HCT116 (cell line): ENCODE results near the gene RPUSD3. TPM values are rescaled to one million over a fixed set of nuclear protein-coding genes. Genes with fewer than 3 reads are reported as not detected.

Source experiments
- ATAC-seq: fragments of 200-7000 bp; cut with Tn5 transposase; 2 replicates; pipeline ENCODE4 v1.9.1; 2020; ENCODE audit warnings: mild to moderate bottlenecking, moderate library complexity
- BruUV-seq: library from RNA; stranded (reverse); fragments of 400-500 nt; replicated peaks from 2 replicates; lab custom pipeline; 2021; lab: Mats Ljungman, UMichigan
- CTCF ChIA-PET: fragments of 300-600 bp; sonication (Branson Sonifier 250); formaldehyde crosslinking; loops from one replicate; lab custom pipeline; 2021; ENCODE audit warnings: antibody characterized with exemption; lab: Charles Lee
- POLR2A ChIA-PET: fragments of 300-600, 350-600 bp; sonication (Branson Sonifier 250); formaldehyde crosslinking; loops from one replicate; lab custom pipeline; 2021; ENCODE audit warnings: antibody characterized with exemption; lab: Charles Lee
- RAD21 ChIA-PET, 2 experiments: fragments of 300-600 bp; sonication (Branson Sonifier 250); formaldehyde crosslinking; loops; one replicate each; lab custom pipeline; 2023; ENCODE audit warnings: low total read pairs in 2 of 2; ENCODE audit not compliant: uncharacterized antibody in 2 of 2, unreplicated experiment in 2 of 2, low non-redundant PET in 1 of 2; lab: Charles Lee
- DNase-seq: peaks from one replicate; pipeline ENCODE4 v3.0.0-alpha.2; 2010; ENCODE audit warnings: low read depth, low spot score
- H2AFZ ChIP-seq: fragments of 200-600 bp; shearing (Covaris generic), sonication (generic); 2 replicates; pipeline ENCODE4 v1.6.1; 2017; ENCODE audit warnings: low read depth, mixed run types, mixed read lengths, antibody characterized with exemption, low read length; ENCODE audit not compliant: poor library complexity, severe bottlenecking
- H3K27ac ChIP-seq: 2 replicates; pipeline ENCODE4 v1.5.1; 2012; ENCODE audit warnings: low read depth, low read length
- H3K27me3 ChIP-seq: fragments of 200-600 bp; sonication (generic); 2 replicates; pipeline ENCODE4 v1.6.1; 2016; ENCODE audit warnings: mixed run types, low read length, mixed read lengths; ENCODE audit not compliant: insufficient read depth
- H3K36me3 ChIP-seq, 2 experiments: fragments of 200-500 bp in 1 of 2; fragments of 200-600 bp in 1 of 2; sonication (Bioruptor generic) in 1 of 2; sonication (generic) in 1 of 2; 2 replicates each; pipeline versions ENCODE4 v1.5.1 to v1.6.1; 2014 to 2016; ENCODE audit warnings: low read length in 2 of 2, inconsistent platforms in 1 of 2, mixed read lengths in 1 of 2, mixed run types in 1 of 2; ENCODE audit not compliant: insufficient read depth in 2 of 2, control insufficient read depth in 1 of 2
- H3K4me1 ChIP-seq, 2 experiments: fragments of 200-600 bp in 1 of 2; sonication (generic) in 1 of 2; 2 replicates each; pipeline versions ENCODE4 v1.5.1 to v1.6.1; 2012 to 2017; ENCODE audit warnings: low read length in 2 of 2, inconsistent platforms in 1 of 2, mild to moderate bottlenecking in 1 of 2, mixed read lengths in 1 of 2, mixed run types in 1 of 2, moderate library complexity in 1 of 2; ENCODE audit not compliant: insufficient read depth in 2 of 2, control insufficient read depth in 1 of 2
- H3K4me2 ChIP-seq: fragments of 200-600 bp; sonication (generic); 2 replicates; pipeline ENCODE4 v1.6.1; 2017; ENCODE audit warnings: mixed run types, low read length, mixed read lengths
- H3K4me3 ChIP-seq, 2 experiments: fragments of 200-600 bp in 1 of 2; sonication (generic) in 1 of 2; replicated peaks in 1 of 2; 2 replicates each; pipeline ENCODE4 v1.5.1; 2011 to 2016; ENCODE audit warnings: low read length in 2 of 2, control low read depth in 1 of 2, low read depth in 1 of 2, mild to moderate bottlenecking in 1 of 2, mixed read lengths in 1 of 2, mixed run types in 1 of 2
- H3K79me2 ChIP-seq: fragments of 200-600 bp; sonication (generic); 2 replicates; pipeline ENCODE4 v1.6.1; 2017; ENCODE audit warnings: mild to moderate bottlenecking, mixed run types, low read length, moderate library complexity, mixed read lengths; ENCODE audit not compliant: insufficient read depth
- H3K9ac ChIP-seq: fragments of 200-600 bp; sonication (generic); 2 replicates; pipeline ENCODE4 v1.6.1; 2016; ENCODE audit warnings: low read length, mixed read lengths
- H3K9me2 ChIP-seq: fragments of 200-600 bp; sonication (generic), shearing (Covaris generic); 2 replicates; pipeline ENCODE4 v1.6.1; 2017; ENCODE audit warnings: mixed run types, mild to moderate bottlenecking, moderate library complexity; ENCODE audit not compliant: insufficient read depth
- H3K9me3 ChIP-seq, 2 experiments: fragments of 200-500 bp in 1 of 2; fragments of 200-600 bp in 1 of 2; sonication (Bioruptor generic) in 1 of 2; sonication (generic) in 1 of 2; 2 replicates each; pipeline ENCODE4 v1.6.1; 2014 to 2017; ENCODE audit warnings: low read length in 2 of 2, mixed read lengths in 2 of 2, inconsistent platforms in 1 of 2, low read depth in 1 of 2, mild to moderate bottlenecking in 1 of 2, mixed run types in 1 of 2, moderate library complexity in 1 of 2; ENCODE audit not compliant: control insufficient read depth in 1 of 2, insufficient read depth in 1 of 2
- H4K20me1 ChIP-seq: fragments of 200-600 bp; sonication (generic), shearing (Covaris generic); 2 replicates; pipeline ENCODE4 v1.6.1; 2017; ENCODE audit warnings: mixed run types, mild to moderate bottlenecking, moderate library complexity; ENCODE audit not compliant: insufficient read depth
- EZH2 ChIP-seq: fragments of 200-600 bp; sonication (generic); IDR thresholded peaks from 2 replicates; pipeline ENCODE4 v1.6.1; 2017; ENCODE audit warnings: antibody characterized with exemption, mixed run types
- RAD21 ChIP-seq: IDR thresholded peaks from 2 replicates; pipeline ENCODE4 v1.6.1; 2012; ENCODE audit warnings: low read depth, mild to moderate bottlenecking
- intact Hi-C: fragments of 100-400 bp; cut with micrococcal nuclease; formaldehyde crosslinking; loops from 2 replicates; pipeline ENCODE4 v1.10.0; 2022
- total RNA-seq: library from RNA; stranded (reverse); gene quantifications from one replicate; pipeline ENCODE4 v1.2.1, GENCODE V29; 2021; ENCODE audit not compliant: unreplicated experiment
- TF ChIP-seq, protein P1 (sequence below): IDR thresholded peaks from 2 replicates; pipeline ENCODE4 v1.6.1; 2011; ENCODE audit warnings: mild to moderate bottlenecking, low read length, moderate library complexity; ENCODE audit not compliant: insufficient replicate concordance; ENCODE audit errors: extremely low read depth
- TF ChIP-seq, protein P2 (sequence below): IDR thresholded peaks from 2 replicates; pipeline ENCODE4 v1.6.1; 2012
- TF ChIP-seq, protein P3 (sequence below), 3 experiments: fragments of 200-600 bp in 1 of 3; sonication (generic) in 1 of 3; IDR thresholded peaks in 2 of 3; conservative IDR thresholded peaks in 1 of 3; 2 replicates each; pipeline ENCODE4 v1.5.1; 2012 to 2017; ENCODE audit warnings: low read depth in 2 of 3, low read length in 2 of 3, antibody characterized with exemption in 1 of 3, borderline replicate concordance in 1 of 3, control low read depth in 1 of 3, mild to moderate bottlenecking in 1 of 3, mixed read lengths in 1 of 3, mixed run types in 1 of 3, moderate library complexity in 1 of 3; ENCODE audit not compliant: insufficient read depth in 1 of 3

RPUSD3 gene
- total RNA-seq, 1 experiment from 2014 or later = 58.0 TPM

DNA sequence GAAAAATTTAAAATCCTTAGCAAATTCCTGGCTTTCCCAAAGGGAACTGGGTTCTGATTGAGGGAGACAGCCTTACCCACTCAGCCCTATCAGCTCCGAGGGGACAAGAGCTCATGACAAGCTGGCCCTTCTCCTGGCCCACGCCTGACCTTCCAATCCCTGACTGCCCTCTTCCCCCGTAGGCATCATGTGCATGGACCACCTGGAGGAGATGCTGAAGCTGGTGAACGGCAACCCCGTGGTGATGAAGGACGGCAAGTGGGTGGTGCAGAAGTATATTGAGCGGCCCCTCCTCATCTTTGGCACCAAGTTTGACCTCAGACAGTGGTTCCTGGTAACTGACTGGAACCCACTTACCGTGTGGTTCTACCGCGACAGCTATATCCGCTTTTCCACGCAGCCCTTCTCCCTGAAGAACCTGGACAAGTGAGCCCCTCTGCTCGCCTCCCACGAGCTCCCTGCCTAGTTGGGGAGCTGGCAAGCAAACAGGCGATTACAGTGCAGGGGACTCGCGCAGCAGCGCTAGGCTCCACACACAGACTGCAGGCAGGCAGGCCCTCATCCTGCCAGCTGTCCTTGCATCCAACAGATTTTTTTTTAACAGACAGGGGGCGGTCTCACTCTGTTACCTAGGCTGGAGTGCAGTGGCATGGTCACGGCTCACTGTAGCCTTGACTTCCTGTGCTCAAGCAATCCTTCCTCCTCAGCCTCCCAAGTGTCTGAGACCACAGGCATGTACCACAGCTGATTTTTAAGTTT lies 16.8 kb downstream of the RPUSD3 start:
- Histone ChIP-seq H3K4me1 (no peaks in the 10 kb centered on the region), H3K27me3 (no peaks in the 10 kb centered on the region), H3K9me3 (no peaks in the 10 kb centered on the region), H4K20me1 (no peaks in the 10 kb centered on the region), H3K79me2 (no peaks in the 10 kb centered on the region), H3K4me3 (no peak overlapping the region), H3K4me2 (no peak overlapping the region), H3K9me2 (no peaks in the 10 kb centered on the region)
- CTCF ChIA-PET = interaction anchor here (0.7 to 2.1 kb wide), 2 partner anchors 111 to 119 kb away, joined by 3 to 7 read pairs; no protein-coding TSS in a partner anchor
- DNase-seq = no peak
- BruUV-seq = no TSS peak
- TF ChIP-seq, protein P1, sequence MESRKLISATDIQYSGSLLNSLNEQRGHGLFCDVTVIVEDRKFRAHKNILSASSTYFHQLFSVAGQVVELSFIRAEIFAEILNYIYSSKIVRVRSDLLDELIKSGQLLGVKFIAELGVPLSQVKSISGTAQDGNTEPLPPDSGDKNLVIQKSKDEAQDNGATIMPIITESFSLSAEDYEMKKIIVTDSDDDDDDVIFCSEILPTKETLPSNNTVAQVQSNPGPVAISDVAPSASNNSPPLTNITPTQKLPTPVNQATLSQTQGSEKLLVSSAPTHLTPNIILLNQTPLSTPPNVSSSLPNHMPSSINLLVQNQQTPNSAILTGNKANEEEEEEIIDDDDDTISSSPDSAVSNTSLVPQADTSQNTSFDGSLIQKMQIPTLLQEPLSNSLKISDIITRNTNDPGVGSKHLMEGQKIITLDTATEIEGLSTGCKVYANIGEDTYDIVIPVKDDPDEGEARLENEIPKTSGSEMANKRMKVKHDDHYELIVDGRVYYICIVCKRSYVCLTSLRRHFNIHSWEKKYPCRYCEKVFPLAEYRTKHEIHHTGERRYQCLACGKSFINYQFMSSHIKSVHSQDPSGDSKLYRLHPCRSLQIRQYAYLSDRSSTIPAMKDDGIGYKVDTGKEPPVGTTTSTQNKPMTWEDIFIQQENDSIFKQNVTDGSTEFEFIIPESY = no peak
- no peak for TF ChIP-seq EZH2
- peak; percentile 60 for TF ChIP-seq RAD21
- TF ChIP-seq, protein P2, sequence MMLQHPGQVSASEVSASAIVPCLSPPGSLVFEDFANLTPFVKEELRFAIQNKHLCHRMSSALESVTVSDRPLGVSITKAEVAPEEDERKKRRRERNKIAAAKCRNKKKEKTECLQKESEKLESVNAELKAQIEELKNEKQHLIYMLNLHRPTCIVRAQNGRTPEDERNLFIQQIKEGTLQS = no peak
- TF ChIP-seq, protein P3, sequence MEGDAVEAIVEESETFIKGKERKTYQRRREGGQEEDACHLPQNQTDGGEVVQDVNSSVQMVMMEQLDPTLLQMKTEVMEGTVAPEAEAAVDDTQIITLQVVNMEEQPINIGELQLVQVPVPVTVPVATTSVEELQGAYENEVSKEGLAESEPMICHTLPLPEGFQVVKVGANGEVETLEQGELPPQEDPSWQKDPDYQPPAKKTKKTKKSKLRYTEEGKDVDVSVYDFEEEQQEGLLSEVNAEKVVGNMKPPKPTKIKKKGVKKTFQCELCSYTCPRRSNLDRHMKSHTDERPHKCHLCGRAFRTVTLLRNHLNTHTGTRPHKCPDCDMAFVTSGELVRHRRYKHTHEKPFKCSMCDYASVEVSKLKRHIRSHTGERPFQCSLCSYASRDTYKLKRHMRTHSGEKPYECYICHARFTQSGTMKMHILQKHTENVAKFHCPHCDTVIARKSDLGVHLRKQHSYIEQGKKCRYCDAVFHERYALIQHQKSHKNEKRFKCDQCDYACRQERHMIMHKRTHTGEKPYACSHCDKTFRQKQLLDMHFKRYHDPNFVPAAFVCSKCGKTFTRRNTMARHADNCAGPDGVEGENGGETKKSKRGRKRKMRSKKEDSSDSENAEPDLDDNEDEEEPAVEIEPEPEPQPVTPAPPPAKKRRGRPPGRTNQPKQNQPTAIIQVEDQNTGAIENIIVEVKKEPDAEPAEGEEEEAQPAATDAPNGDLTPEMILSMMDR (IDR thresholded peaks at IDR 0.05 in 2 of 3, conservative IDR thresholded peaks at IDR 0.05 in 1 of 3; ENCODE audit: borderline replicate concordance in 1 of 3, insufficient read depth in 1 of 3, low read depth in 2 of 3, low read length in 2 of 3) = peak; percentile 39 to 49 (median 43); a peak in 5 of 6 replicates
- TF ChIP-seq, all 23 proteins: peak for 2
- ATAC-seq = peak; percentile 95
- ChIA-PET POLR2A (interaction anchor here (0.6 kb wide), 1 partner anchor 9 kb away, joined by 4 read pairs; no protein-coding TSS in a partner anchor), RAD21 (interaction anchor here in 1 of 2 experiments (0.5 kb wide), 1 partner anchor 160 kb away, joined by 6 read pairs; the partner anchor contains the start of gene EMC3)
- H3K27ac ChIP-seq = no peak overlapping the region
- H3K9ac ChIP-seq = no peak overlapping the region
- peaks cover 5 to 12% of the 10 kb centered on the region in 2 experiments; a peak in 1 of 4 replicates for H3K36me3 ChIP-seq
- intact Hi-C loops = no loop called here
- H2AFZ ChIP-seq = no peak overlapping the region
